Dermis microvascular lymphatic vessel endothelial cell (primary cell): ENCODE results near the gene TMEM14B. TPM values are rescaled to one million over a fixed set of nuclear protein-coding genes. Genes with fewer than 3 reads are reported as not detected.

Experiments used
- total RNA-seq: library from RNA; depleted of rRNA; stranded (reverse); fragments of >200 nt; gene quantifications from 2 replicates; pipeline ENCODE4 v1.2.1, GENCODE V29; 2014

The TMEM14B gene
- total RNA-seq, 1 donor from 2014 or later = 55.5 TPM

Other genes starting within 250 kb of the TMEM14B start
- gene GCNT2, start 226.5 kb upstream of the TMEM14B start, total RNA-seq = 46.5 and 57.8 TPM in 2 replicates
- 0.25 and 0.77 TPM in 2 replicates for gene C6orf52, start 53.2 kb upstream of the TMEM14B start, total RNA-seq
- 8.6 and 10.1 TPM in 2 replicates for gene PAK1IP1, start 52.8 kb upstream of the TMEM14B start, total RNA-seq
- gene TMEM14C, start 24.7 kb upstream of the TMEM14B start, total RNA-seq = 76.4 and 93.6 TPM in 2 replicates
- gene MAK, start 90.7 kb downstream of the TMEM14B start, total RNA-seq = not detected in 2 replicates
- not detected in 2 replicates for gene GCM2, start 134.2 kb downstream of the TMEM14B start, total RNA-seq
- gene SYCP2L, start 139.2 kb downstream of the TMEM14B start, total RNA-seq = not detected in 2 replicates